ENCODE measurements around the gene CHIC2.
"Not testable (repeated sequence)": the region's sequence is repeated elsewhere in the genome, so short reads cannot be mapped to it uniquely, and the experiment has no call there.

Gene CHIC2

GRCh38 chr4:54064317-54065111, at the start of gene CHIC2:
Gene CHIC2 (minus strand): TSS chr4:54064605. CDS start chr4:54064300, 305 bp downstream.
- DNase-seq (ENCODE audit: low spot score), result peak; percentile 95

GRCh38 chr4:54113206-54113605, 48.8 kb upstream of the CHIC2 start:
- DNase-seq (ENCODE audit: low spot score), result not testable (repeated sequence)

GRCh38 chr4:54110019-54110416, 45.6 kb upstream of the CHIC2 start:
- DNase-seq (ENCODE audit: low spot score), result no peak

DNA sequence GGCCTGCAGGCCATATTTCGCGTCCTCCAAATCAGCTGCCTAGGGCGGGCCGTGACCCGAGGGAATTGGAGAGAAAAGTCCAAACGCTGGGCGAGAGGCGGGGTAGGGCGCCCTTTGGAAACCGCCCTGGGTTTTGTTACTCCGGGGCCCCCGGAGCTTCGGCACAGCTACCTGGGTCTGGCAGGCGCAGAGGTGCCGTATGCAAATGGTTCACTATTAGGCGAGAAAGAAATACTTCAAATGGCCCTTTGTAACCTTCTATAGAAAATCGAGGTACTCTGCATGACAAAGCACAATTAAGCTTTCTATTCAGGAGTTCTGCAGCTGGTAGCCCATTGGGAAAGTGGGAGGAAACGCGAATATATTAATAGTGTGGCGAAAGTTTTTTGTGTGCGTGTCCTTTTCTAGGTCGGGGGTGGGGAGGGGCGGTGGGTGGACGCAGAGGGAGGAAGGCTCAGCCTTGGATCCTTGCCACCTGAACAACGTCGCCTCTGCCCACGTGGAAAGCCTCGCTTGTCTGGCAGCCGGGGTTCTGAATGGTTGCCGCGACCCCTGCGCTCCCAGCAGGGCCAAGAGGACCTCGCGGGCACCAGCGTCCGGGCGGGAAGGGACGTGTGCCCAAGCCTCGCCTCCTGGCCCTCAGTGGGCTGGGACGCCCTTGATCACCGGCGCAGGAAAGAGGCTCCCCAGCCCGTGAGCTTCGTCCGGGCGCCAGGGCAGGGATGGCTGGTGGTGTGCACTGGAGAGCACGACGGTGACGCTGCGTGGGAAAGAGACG, 45.0 kb upstream of the CHIC2 start:
- DNase-seq (ENCODE audit: low spot score), result no peak

DNA sequence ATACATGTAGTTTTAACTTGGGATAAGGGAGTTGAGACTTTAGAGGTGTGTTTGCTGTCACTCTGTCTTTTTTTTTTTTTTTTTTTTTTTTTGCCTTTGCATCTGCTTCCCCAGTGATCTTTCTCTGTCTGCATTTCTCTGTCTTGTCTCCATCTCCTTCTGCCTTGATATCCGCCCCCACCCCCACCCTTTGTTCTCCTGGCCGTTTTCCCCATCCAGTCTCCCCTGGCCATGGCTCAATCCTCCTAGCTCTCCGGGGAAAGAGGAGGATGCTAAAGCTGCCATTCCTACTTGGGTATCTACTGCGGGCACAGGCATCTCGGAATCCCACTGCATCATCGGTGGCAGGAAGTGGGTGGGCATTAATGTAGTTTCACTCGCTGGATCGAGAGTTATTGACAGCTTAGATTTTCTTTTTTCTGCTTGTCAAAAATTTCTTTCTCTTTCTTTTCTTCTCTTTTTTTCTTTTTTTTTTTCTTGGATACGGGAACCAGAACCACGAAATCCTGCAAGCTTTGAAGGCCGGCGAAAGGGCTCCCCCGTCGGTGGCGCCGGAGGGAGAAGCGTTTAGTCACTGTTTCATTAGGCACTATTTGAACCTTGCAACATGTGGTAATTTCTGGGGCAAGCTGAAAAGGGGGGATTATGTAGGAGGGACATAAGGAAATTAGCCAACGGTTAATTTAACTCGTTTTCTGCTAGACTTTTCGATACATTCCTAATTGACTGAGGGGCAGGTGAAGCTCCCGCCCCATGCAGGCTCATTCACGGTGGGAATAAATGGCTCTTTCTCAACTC, 43.7 kb upstream of the CHIC2 start:
- no peak for DNase-seq (ENCODE audit: low spot score)

GRCh38 chr4:54104907-54105306, 40.5 kb upstream of the CHIC2 start:
- no peak for DNase-seq (ENCODE audit: low spot score)

- no peak for DNase-seq (ENCODE audit: low spot score)
Observed at GRCh38 chr4:54103190-54103574, 38.8 kb upstream of the CHIC2 start.

DNA sequence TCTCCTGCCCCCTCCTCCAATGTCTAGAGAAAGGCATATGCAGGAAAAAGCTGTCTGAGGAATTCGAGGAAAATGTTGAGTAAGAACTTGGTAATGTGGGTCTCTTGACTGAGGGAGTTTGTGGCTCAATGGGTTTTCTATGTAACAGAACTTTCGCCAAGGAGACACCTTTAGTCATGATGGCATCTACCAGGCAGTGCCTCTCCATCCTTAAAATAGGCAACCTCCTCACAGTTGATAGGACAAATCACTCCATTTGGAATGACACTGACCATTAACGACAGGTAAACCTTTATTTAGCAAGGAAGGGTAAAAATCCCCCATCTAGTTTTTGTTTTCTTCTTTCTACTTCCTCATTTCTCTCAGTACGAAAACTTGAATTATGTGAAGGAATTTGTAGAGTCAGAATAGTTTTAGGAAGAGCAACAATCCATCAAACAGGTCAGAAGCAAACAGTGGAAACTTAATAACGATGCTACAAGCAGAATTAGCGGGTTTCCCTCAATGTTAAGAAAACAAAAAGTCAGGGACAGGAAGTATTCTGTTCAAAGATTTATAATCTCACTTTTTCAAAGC, 38.2 kb upstream of the CHIC2 start:
- no peak for DNase-seq (ENCODE audit: low spot score)

- DNase-seq (ENCODE audit: low spot score), result no peak
Observed at GRCh38 chr4:54101190-54102041, 37.0 kb upstream of the CHIC2 start.

DNA sequence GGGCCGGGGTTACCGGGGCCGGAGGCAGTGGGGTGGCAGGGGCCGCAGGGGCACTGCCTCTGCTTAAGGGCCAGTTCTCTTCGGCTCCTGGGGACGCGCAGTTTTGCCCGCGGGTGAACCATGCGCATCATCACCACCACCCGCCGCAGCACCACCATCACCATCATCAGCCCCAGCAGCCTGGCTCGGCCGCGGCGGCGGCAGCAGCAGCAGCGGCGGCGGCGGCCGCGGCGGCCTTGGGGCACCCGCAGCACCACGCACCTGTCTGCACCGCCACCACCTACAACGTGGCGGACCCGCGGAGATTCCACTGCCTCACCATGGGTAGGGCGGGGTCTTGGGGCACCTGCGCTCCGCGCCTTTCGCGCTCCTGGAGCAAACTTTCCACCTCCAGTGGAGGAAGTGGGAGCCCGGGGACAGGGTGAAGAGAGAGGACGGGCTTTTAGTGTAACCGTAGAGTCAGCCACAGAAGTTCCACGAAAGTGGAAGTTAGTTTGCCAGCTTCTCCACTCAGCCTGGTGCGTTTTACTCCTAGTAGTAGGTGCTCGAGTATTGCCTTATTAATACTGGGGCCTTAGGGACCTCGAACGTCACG, 36.3 kb upstream of the CHIC2 start:
- no peak for DNase-seq (ENCODE audit: low spot score)

- DNase-seq (ENCODE audit: low spot score), result no peak
Observed at GRCh38 chr4:54099748-54100574, 35.6 kb upstream of the CHIC2 start, which contains the start of gene GSX2. Gene GSX2 (plus strand): TSS chr4:54100163. CDS start chr4:54100345, 182 bp downstream.

GRCh38 chr4:54099287-54099747, 34.9 kb upstream of the CHIC2 start:
- no peak for DNase-seq (ENCODE audit: low spot score)

DNA sequence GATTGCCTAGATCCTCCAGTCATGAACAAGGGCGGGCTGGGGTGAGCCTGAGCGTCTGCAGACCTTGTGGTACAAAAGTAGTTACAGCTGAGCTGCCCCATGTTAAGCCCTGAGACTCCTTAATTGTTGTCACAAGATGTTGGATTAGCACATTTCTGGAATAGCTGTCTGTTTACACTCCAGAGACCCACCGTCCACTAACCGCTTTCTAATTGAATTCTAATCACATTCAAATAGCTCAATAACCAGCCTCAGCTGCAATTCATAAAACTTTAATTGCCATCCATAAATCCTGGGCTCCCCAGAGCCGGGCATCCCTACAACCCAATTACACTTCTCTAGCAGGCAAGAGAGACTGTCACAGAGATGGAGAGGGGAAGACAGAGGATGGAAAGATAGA, 34.0 kb upstream of the CHIC2 start:
- no peak for DNase-seq (ENCODE audit: low spot score)

DNA sequence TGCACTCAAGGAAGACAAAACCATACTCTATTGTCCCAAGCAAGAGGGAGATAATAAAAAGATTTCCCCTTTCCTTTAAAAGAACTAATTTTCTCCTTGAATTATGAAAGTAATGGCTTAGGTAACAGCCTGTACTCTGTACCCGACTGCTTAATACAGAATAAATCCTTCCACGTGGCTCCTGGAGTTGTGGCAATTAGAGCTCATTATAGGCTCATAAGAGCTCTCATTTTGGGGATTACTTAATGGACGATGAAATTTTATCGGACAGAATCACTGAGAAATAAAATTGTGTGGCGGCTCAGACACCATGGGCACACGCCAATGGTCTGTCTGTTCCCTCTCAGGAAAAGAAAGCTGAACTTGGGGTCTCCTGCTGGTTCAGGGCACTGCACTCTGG, 32.7 kb upstream of the CHIC2 start:
- no peak for DNase-seq (ENCODE audit: low spot score)

GRCh38 chr4:54096295-54096962, 32.0 kb upstream of the CHIC2 start:
- no peak for DNase-seq (ENCODE audit: low spot score)

DNA sequence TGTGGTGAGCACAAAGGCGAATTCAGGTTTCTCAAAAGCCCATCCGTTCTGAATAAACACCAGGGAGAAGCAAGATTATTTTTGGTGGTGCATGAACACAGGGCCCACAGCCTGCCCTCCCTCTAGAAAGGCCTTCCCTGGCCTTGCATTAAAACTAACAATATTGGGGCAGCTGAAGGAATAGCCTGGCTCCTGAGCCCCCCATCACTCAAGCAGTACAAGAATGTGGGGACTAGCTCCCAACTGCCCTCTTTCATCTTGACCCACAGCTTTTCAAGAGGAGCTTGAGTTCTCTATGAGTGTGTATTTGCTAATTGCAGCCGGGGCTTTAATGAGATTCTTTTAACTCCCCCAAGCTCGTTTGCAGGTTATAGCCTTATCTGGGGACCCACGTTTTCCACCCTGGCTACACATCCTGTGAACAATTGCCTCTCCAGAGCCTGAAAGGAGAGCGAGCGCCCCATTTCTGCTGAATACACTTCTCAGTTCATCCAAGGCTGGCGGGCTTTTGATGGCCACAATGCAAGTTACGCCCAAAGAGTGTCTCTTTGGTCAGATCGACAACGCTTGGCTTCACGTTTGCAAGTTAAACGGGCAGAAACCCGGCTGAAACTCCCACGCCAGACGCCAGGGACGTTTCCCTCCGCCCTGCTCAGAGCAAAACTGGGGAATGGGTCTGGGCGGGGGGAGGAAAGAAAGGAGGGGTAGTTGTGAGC, 30.9 kb upstream of the CHIC2 start:
- DNase-seq (ENCODE audit: low spot score), result no peak

- no peak for DNase-seq (ENCODE audit: low spot score)
Observed at GRCh38 chr4:54094451-54094850, 30.0 kb upstream of the CHIC2 start.
